Adrenal gland (tissue), 5 donors: ENCODE data around the gene XYLT2.

Experiments used
- CTCF ChIP-seq, 6 experiments: fragments of 450-650 bp in 4 of 6; fragments of 200-600 bp in 2 of 6; sonication (generic) in 1 of 6; IDR thresholded peaks; 1 replicate in 5 of 6; 2 replicates in 1 of 6; pipeline versions ENCODE4 v1.5.1 to v1.8.0; 2016 to 2021; ENCODE audit warnings: antibody characterized with exemption in 6 of 6, mild to moderate bottlenecking in 2 of 6, moderate library complexity in 1 of 6
- POLR2A ChIP-seq, 2 donors: fragments of 450-650 bp; IDR thresholded peaks; one replicate each; pipeline ENCODE4 v1.6.1; 2017; ENCODE audit warnings: antibody characterized with exemption in 2 of 2, mild to moderate bottlenecking in 2 of 2, moderate library complexity in 1 of 2
- donor health status: DM: no; HTN: no; CAD: no.

DNA sequence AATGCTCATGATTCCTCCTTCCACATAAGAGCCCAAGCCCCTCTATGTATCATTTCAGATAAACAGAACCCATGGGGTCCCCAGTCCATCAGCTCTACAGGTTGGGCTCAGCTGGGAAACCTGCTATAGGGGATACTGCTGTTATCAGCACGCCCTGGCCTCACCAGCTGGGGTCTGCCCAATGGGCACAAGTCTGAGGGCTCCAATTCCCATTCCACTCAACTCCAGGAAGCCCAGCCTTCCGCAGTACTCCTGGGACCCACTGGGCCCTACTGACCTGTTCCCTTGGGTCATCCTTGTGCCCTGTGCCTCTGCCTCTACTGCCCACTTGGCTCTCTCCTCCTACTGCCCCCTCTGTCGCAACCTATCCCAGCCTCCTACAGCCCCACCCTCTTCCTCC lies 16.2 kb upstream of the XYLT2 start:
- TF ChIP-seq CTCF (IDR thresholded peaks at IDR 0.05) (no peak), POLR2A (IDR thresholded peaks at IDR 0.05) (no peak)
